ENCODE results near the gene PRRC2C. TPM values are rescaled to one million over a fixed set of nuclear protein-coding genes. Genes with fewer than 3 reads are reported as not detected.
"Not testable (repeated sequence)": the region's sequence is repeated elsewhere in the genome, so short reads cannot be mapped to it uniquely, and the experiment has no call there.

PRRC2C gene
- total RNA-seq, 1 donor from 2014 or later: 201 TPM

GRCh38 chr1:171590022-171590421 is 104.7 kb downstream of the PRRC2C start:
- H3K27me3 Mint-ChIP-seq (ENCODE audit: unreplicated experiment): no peaks in the 10 kb centered on the region
- no peak overlapping the region for H3K27ac Mint-ChIP-seq (ENCODE audit: unreplicated experiment)
- DNase-seq: no peak
- no peak for TF ChIP-seq CTCF (IDR thresholded peaks at IDR 0.05; ENCODE audit: partially characterized antibody, unreplicated experiment)
- no peaks in the 10 kb centered on the region for H3K4me1 Mint-ChIP-seq (ENCODE audit: low read depth, unreplicated experiment)
- no peak overlapping the region for H3K4me3 Mint-ChIP-seq (ENCODE audit: unreplicated experiment)
- no peaks in the 10 kb centered on the region for H3K36me3 Mint-ChIP-seq (ENCODE audit: unreplicated experiment)
- no peaks in the 10 kb centered on the region for H3K9me3 Mint-ChIP-seq (ENCODE audit: unreplicated experiment)

- DNase-seq: no peak
- no peak overlapping the region for H3K4me3 Mint-ChIP-seq (ENCODE audit: unreplicated experiment)
- H3K27ac Mint-ChIP-seq (ENCODE audit: unreplicated experiment): no peak overlapping the region
- H3K36me3 Mint-ChIP-seq (ENCODE audit: unreplicated experiment): peaks cover 7% of the 10 kb centered on the region
- TF ChIP-seq CTCF (IDR thresholded peaks at IDR 0.05; ENCODE audit: partially characterized antibody, unreplicated experiment): no peak
- no peaks in the 10 kb centered on the region for H3K4me1 Mint-ChIP-seq (ENCODE audit: low read depth, unreplicated experiment)
- no peaks in the 10 kb centered on the region for H3K27me3 Mint-ChIP-seq (ENCODE audit: unreplicated experiment)
- H3K9me3 Mint-ChIP-seq (ENCODE audit: unreplicated experiment): no peaks in the 10 kb centered on the region
Measured at GRCh38 chr1:171595324-171595723, 110.0 kb downstream of the PRRC2C start.

GRCh38 chr1:171596119-171596518 is 110.8 kb downstream of the PRRC2C start:
- no peaks in the 10 kb centered on the region for H3K4me1 Mint-ChIP-seq (ENCODE audit: low read depth, unreplicated experiment)
- H3K27ac Mint-ChIP-seq (ENCODE audit: unreplicated experiment): no peak overlapping the region
- no peak overlapping the region for H3K4me3 Mint-ChIP-seq (ENCODE audit: unreplicated experiment)
- TF ChIP-seq CTCF (IDR thresholded peaks at IDR 0.05; ENCODE audit: partially characterized antibody, unreplicated experiment): no peak
- no peaks in the 10 kb centered on the region for H3K9me3 Mint-ChIP-seq (ENCODE audit: unreplicated experiment)
- H3K36me3 Mint-ChIP-seq (ENCODE audit: unreplicated experiment): peaks cover 7% of the 10 kb centered on the region
- H3K27me3 Mint-ChIP-seq (ENCODE audit: unreplicated experiment): no peaks in the 10 kb centered on the region
- DNase-seq: no peak

- H3K27me3 Mint-ChIP-seq (ENCODE audit: unreplicated experiment): no peaks in the 10 kb centered on the region
- H3K9me3 Mint-ChIP-seq (ENCODE audit: unreplicated experiment): no peaks in the 10 kb centered on the region
- TF ChIP-seq CTCF (IDR thresholded peaks at IDR 0.05; ENCODE audit: partially characterized antibody, unreplicated experiment): no peak
- H3K36me3 Mint-ChIP-seq (ENCODE audit: unreplicated experiment): peaks cover 7% of the 10 kb centered on the region
- DNase-seq: no peak
- no peak overlapping the region for H3K27ac Mint-ChIP-seq (ENCODE audit: unreplicated experiment)
- H3K4me3 Mint-ChIP-seq (ENCODE audit: unreplicated experiment): no peak overlapping the region
- no peaks in the 10 kb centered on the region for H3K4me1 Mint-ChIP-seq (ENCODE audit: low read depth, unreplicated experiment)
Measured at GRCh38 chr1:171596705-171597104, 111.4 kb downstream of the PRRC2C start.

GRCh38 chr1:171597203-171597602 is 111.9 kb downstream of the PRRC2C start:
- no peak for TF ChIP-seq CTCF (IDR thresholded peaks at IDR 0.05; ENCODE audit: partially characterized antibody, unreplicated experiment)
- DNase-seq: no peak
- H3K9me3 Mint-ChIP-seq (ENCODE audit: unreplicated experiment): no peaks in the 10 kb centered on the region
- H3K27me3 Mint-ChIP-seq (ENCODE audit: unreplicated experiment): no peaks in the 10 kb centered on the region
- H3K36me3 Mint-ChIP-seq (ENCODE audit: unreplicated experiment): peaks cover 7% of the 10 kb centered on the region
- H3K27ac Mint-ChIP-seq (ENCODE audit: unreplicated experiment): no peak overlapping the region
- no peak overlapping the region for H3K4me3 Mint-ChIP-seq (ENCODE audit: unreplicated experiment)
- no peaks in the 10 kb centered on the region for H3K4me1 Mint-ChIP-seq (ENCODE audit: low read depth, unreplicated experiment)

- H3K27me3 Mint-ChIP-seq (ENCODE audit: unreplicated experiment); H3K27ac Mint-ChIP-seq (ENCODE audit: unreplicated experiment); H3K9me3 Mint-ChIP-seq (ENCODE audit: unreplicated experiment); H3K36me3 Mint-ChIP-seq (ENCODE audit: unreplicated experiment); DNase-seq; H3K4me1 Mint-ChIP-seq (ENCODE audit: low read depth, unreplicated experiment); H3K4me3 Mint-ChIP-seq (ENCODE audit: unreplicated experiment): not testable (repeated sequence)
Measured at GRCh38 chr1:171600310-171600709, 115.0 kb downstream of the PRRC2C start.
